Naive thymus-derived CD4-positive, alpha-beta T cell (primary cell): Measurements from ENCODE around the gene ELFN2. TPM values are rescaled to one million over a fixed set of nuclear protein-coding genes. Genes with fewer than 3 reads are reported as not detected.

Experiments
- ATAC-seq: fragments of 150-1000 bp; cut with Tn5 transposase; 2 replicates; pipeline ENCODE4 v1.10.0; 2021; ENCODE audit warnings: mild to moderate bottlenecking, moderate library complexity
- CTCF ChIA-PET: fragments of 350-600 bp; sonication (Branson Sonifier 250); formaldehyde crosslinking; loops from one replicate; lab custom pipeline; 2021; ENCODE audit warnings: antibody characterized with exemption; lab: Charles Lee
- POLR2A ChIA-PET: fragments of 350-600 bp; sonication (Branson Sonifier 250); formaldehyde crosslinking; loops from one replicate; lab custom pipeline; 2021; ENCODE audit warnings: antibody characterized with exemption, inconsistent platforms; lab: Charles Lee
- DNase-seq, 9 donors: peaks; one replicate each; pipeline versions ENCODE4 v3.0.0 to v3.0.0-alpha.2; 2020 to 2022; ENCODE audit warnings: mixed read lengths in 1 of 9
- H3K27ac ChIP-seq: one replicate; pipeline ENCODE4 v1.7.0; 2013; ENCODE audit warnings: mild to moderate bottlenecking, low read depth, low read length, moderate library complexity
- H3K27me3 ChIP-seq, 2 donors: one replicate each; pipeline ENCODE4 v1.7.0; 2013; ENCODE audit warnings: low read length in 2 of 2, mild to moderate bottlenecking in 2 of 2, moderate library complexity in 2 of 2; ENCODE audit not compliant: control insufficient read depth in 2 of 2, insufficient read depth in 2 of 2
- H3K36me3 ChIP-seq, 3 experiments: 1 replicate in 2 of 3; 2 replicates in 1 of 3; pipeline ENCODE4 v1.7.0; 2013; ENCODE audit warnings: low read length in 3 of 3, mild to moderate bottlenecking in 3 of 3, moderate library complexity in 1 of 3; ENCODE audit not compliant: insufficient read depth in 3 of 3, control insufficient read depth in 2 of 3
- H3K4me1 ChIP-seq, 2 donors: one replicate each; pipeline ENCODE4 v1.7.0; 2013; ENCODE audit warnings: low read length in 2 of 2, mild to moderate bottlenecking in 2 of 2, moderate library complexity in 1 of 2; ENCODE audit not compliant: control insufficient read depth in 2 of 2, insufficient read depth in 2 of 2
- H3K4me3 ChIP-seq: 2 replicates; pipeline ENCODE4 v1.7.0; 2013; ENCODE audit warnings: mild to moderate bottlenecking, low read length
- H3K9me3 ChIP-seq, 3 experiments: 1 replicate in 2 of 3; 2 replicates in 1 of 3; pipeline ENCODE4 v1.7.0; 2013; ENCODE audit warnings: low read length in 3 of 3; ENCODE audit not compliant: control insufficient read depth in 2 of 3
- H3K27ac Mint-ChIP-seq, 9 donors: one replicate each; pipeline ENCODE4 v1.8.0; 2020 to 2022; ENCODE audit warnings: mixed read lengths in 9 of 9, mild to moderate bottlenecking in 8 of 9, moderate library complexity in 5 of 9, inconsistent platforms in 2 of 9
- H3K27me3 Mint-ChIP-seq, 5 donors: one replicate each; pipeline ENCODE4 v1.8.0; 2021 to 2022; ENCODE audit warnings: mixed read lengths in 5 of 5, mild to moderate bottlenecking in 1 of 5
- H3K36me3 Mint-ChIP-seq, 5 donors: one replicate each; pipeline ENCODE4 v1.8.0; 2020 to 2022; ENCODE audit warnings: mixed read lengths in 5 of 5, mild to moderate bottlenecking in 3 of 5, inconsistent platforms in 1 of 5
- H3K4me1 Mint-ChIP-seq, 7 donors: one replicate each; pipeline ENCODE4 v1.8.0; 2020 to 2022; ENCODE audit warnings: mixed read lengths in 7 of 7, mild to moderate bottlenecking in 3 of 7, inconsistent platforms in 1 of 7
- H3K4me3 Mint-ChIP-seq, 10 donors: one replicate each; pipeline ENCODE4 v1.8.0; 2020 to 2022; ENCODE audit warnings: mild to moderate bottlenecking in 10 of 10, mixed read lengths in 10 of 10, moderate library complexity in 6 of 10, inconsistent platforms in 2 of 10
- H3K9me3 Mint-ChIP-seq, 11 donors: one replicate each; pipeline ENCODE4 v1.8.0; 2020 to 2022; ENCODE audit warnings: mixed read lengths in 11 of 11, mild to moderate bottlenecking in 4 of 11, inconsistent platforms in 1 of 11, moderate library complexity in 1 of 11
- intact Hi-C, 2 donors: fragments of 100-400 bp; cut with micrococcal nuclease; formaldehyde crosslinking; loops; one replicate each; pipeline ENCODE4 v1.15.1; 2023
- polyA plus RNA-seq, 2 donors: library from polyadenylated mRNA; unstranded; fragments of 300-500 nt; fragmentation: Illumina TruSeq; gene quantifications; one replicate each; pipeline ENCODE4 v1.2.3, GENCODE V29; 2021
- total RNA-seq, 6 experiments: library from RNA in 5 of 6; stranded (reverse) in 5 of 6; gene quantifications; 1 replicate in 5 of 6; 2 replicates in 1 of 6; pipeline ENCODE4 v1.2.3 and lab custom pipeline; 2021 to 2026

The ELFN2 gene
- total and polyA plus RNA-seq, 7 experiments from 2014 or later: 0.10 to 0.66 (median 0.57) TPM; not detected in 2

- Histone ChIP-seq H3K4me3 (no peak overlapping the region), H3K36me3 (peaks cover 0 to 16% (median 0%) of the 10 kb centered on the region in 3 experiments), H3K27me3 (no peaks in the 10 kb centered on the region), H3K9me3 (no peaks in the 10 kb centered on the region), H3K27ac (no peak overlapping the region), H3K4me1 (no peaks in the 10 kb centered on the region)
- H3K27ac Mint-ChIP-seq: no peak overlapping the region
- ATAC-seq: no peak
- H3K9me3 Mint-ChIP-seq: no peaks in the 10 kb centered on the region
- ChIA-PET POLR2A (interaction anchor here (0.6 to 1.7 kb wide), 4 partner anchors 143 to 276 kb away, joined by 3 to 5 read pairs (median 4); no protein-coding TSS in a partner anchor), CTCF (interaction anchor here (0.9 to 4.3 kb wide), 8 partner anchors 13 to 214 kb away, joined by 3 to 14 read pairs (median 4); partner anchors contain the start of gene CYTH4)
- H3K36me3 Mint-ChIP-seq: peaks cover 4 to 33% (median 5%) of the 10 kb centered on the region in 5 donors
- H3K4me3 Mint-ChIP-seq: no peak overlapping the region
- intact Hi-C loops: loop anchor here in 1 of 2 donors (5.0 kb wide), 1 partner anchor 292 kb away; no protein-coding TSS in a partner anchor
- no peak for DNase-seq
- H3K4me1 Mint-ChIP-seq: peaks cover 0 to 10% (median 6%) of the 10 kb centered on the region in 7 donors
- H3K27me3 Mint-ChIP-seq: no peaks in the 10 kb centered on the region
Measured at GRCh38 chr22:37459206-37459605, 31.9 kb upstream of the ELFN2 start.

DNA sequence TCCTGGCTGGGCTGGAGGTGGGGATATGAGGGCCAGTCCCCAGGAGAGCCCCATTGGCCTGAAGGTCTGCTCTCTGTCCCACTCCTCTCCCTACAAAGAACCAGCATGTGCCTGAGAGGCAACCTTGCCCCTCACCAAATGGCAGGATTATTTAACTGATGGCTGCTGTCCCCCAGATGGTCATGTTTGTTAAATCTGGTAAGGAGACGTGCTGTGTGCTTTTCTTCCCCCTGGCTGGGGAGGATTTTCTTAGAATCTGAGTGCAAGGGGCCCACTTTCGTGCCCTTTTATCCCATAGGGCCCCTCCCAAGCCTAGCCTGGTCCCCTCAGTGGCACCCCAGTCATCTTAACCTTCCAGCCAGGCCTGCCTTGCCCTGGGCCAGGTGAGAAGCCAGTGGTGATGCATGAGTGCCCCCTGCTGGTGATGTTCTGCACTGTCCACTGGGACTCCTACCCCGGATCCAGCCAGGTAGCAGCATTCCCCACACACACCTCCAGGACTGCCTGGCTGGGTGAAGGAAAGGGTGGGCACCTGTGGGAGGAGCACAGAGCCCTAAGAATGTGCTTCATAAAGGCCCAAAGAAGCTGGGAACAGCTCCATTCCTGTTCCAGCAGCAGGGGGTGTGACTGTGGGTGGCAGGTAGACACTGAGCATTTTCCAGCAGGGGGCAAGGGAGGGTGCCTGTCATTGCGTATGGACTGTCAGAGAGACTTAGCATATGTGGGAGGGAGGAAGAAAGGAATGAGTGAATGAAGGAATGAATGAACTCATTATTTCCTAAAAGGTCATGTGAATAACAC lies 30.0 kb upstream of the ELFN2 start:
- ChIA-PET POLR2A (interaction anchor here (1.7 kb wide), 1 partner anchor 190 kb away, joined by 5 read pairs; no protein-coding TSS in a partner anchor), CTCF (interaction anchor here (0.7 to 4.3 kb wide), 13 partner anchors 15 to 290 kb away, joined by 3 to 14 read pairs (median 3); partner anchors contain the start of gene CYTH4)
- Mint-ChIP-seq H3K9me3 (no peaks in the 10 kb centered on the region), H3K4me3 (no peak overlapping the region), H3K36me3 (peaks cover 4 to 28% (median 5%) of the 10 kb centered on the region in 5 donors), H3K27ac (peak overlapping the region in 1 of 9 donors; percentile 51), H3K4me1 (peaks cover 0 to 9% (median 5%) of the 10 kb centered on the region in 7 donors), H3K27me3 (no peaks in the 10 kb centered on the region)
- DNase-seq (peak; percentile 66 to 88 (median 77)), ATAC-seq (peak; percentile 96)
- no peak overlapping the region for H3K27ac ChIP-seq
- H3K4me1 ChIP-seq: no peaks in the 10 kb centered on the region
- H3K4me3 ChIP-seq: no peak overlapping the region
- H3K27me3 ChIP-seq: no peaks in the 10 kb centered on the region
- peaks cover 0 to 16% (median 0%) of the 10 kb centered on the region in 3 experiments for H3K36me3 ChIP-seq
- intact Hi-C loops: loop anchor here (1.0 to 5.0 kb wide), 4 partner anchors 41 to 290 kb away; no protein-coding TSS in a partner anchor
- H3K9me3 ChIP-seq: no peaks in the 10 kb centered on the region

- H3K4me1 ChIP-seq: no peaks in the 10 kb centered on the region
- H3K27ac ChIP-seq: no peak overlapping the region
- Mint-ChIP-seq H3K27me3 (no peaks in the 10 kb centered on the region), H3K4me3 (no peak overlapping the region), H3K36me3 (peaks cover 4 to 30% (median 5%) of the 10 kb centered on the region in 5 donors), H3K27ac (no peak overlapping the region), H3K4me1 (peaks cover 0 to 9% (median 2%) of the 10 kb centered on the region in 7 donors), H3K9me3 (no peaks in the 10 kb centered on the region)
- no peaks in the 10 kb centered on the region for H3K27me3 ChIP-seq
- peaks cover 0 to 16% (median 0%) of the 10 kb centered on the region in 3 experiments for H3K36me3 ChIP-seq
- no peaks in the 10 kb centered on the region for H3K9me3 ChIP-seq
- no peak for ATAC-seq
- intact Hi-C loops: loop anchor here in 1 of 2 donors (5.0 kb wide), 1 partner anchor 289 kb away; no protein-coding TSS in a partner anchor
- CTCF ChIA-PET: interaction anchor here (0.6 to 4.3 kb wide), 6 partner anchors 16 to 252 kb away, joined by 3 to 14 read pairs (median 4); no protein-coding TSS in a partner anchor
- H3K4me3 ChIP-seq: no peak overlapping the region
- DNase-seq: no peak
- POLR2A ChIA-PET: interaction anchor here (0.7 kb wide), 1 partner anchor 191 kb away, joined by 3 read pairs; no protein-coding TSS in a partner anchor
Measured at GRCh38 chr22:37456346-37456745, 29.1 kb upstream of the ELFN2 start.

DNA sequence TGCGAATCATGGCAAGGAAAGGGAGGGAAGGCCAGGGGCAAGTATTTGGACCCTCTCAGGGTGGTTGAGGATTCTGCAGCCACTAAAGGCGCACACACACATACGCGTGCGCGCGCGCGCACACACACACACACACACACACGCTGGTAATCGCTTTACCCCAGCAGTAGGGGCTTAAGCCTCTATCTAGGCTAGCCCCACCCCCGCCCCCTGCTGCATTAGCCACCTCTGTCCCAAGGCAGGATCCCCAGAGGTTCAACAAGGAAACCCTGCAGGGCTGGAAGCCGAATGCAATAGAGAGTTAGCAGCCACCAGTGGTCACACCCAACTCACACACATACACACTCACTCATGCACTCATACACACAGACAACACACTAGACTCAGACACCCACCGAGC lies 28.6 kb upstream of the ELFN2 start:
- no peak for ATAC-seq
- DNase-seq: no peak
- Histone ChIP-seq H3K4me3 (no peak overlapping the region), H3K9me3 (no peaks in the 10 kb centered on the region), H3K36me3 (peaks cover 0 to 16% (median 0%) of the 10 kb centered on the region in 3 experiments), H3K4me1 (no peaks in the 10 kb centered on the region), H3K27me3 (no peaks in the 10 kb centered on the region), H3K27ac (no peak overlapping the region)
- POLR2A ChIA-PET: interaction anchor here (0.7 kb wide), 1 partner anchor 191 kb away, joined by 3 read pairs; no protein-coding TSS in a partner anchor
- Mint-ChIP-seq H3K9me3 (no peaks in the 10 kb centered on the region), H3K4me3 (no peak overlapping the region), H3K4me1 (peaks cover 0 to 9% (median 3%) of the 10 kb centered on the region in 7 donors), H3K36me3 (peaks cover 4 to 34% (median 5%) of the 10 kb centered on the region in 5 donors), H3K27ac (no peak overlapping the region), H3K27me3 (no peaks in the 10 kb centered on the region)
- intact Hi-C loops: loop anchor here in 1 of 2 donors (5.0 kb wide), 1 partner anchor 289 kb away; no protein-coding TSS in a partner anchor
- CTCF ChIA-PET: interaction anchor here (0.6 to 4.3 kb wide), 7 partner anchors 17 to 252 kb away, joined by 3 to 14 read pairs (median 4); no protein-coding TSS in a partner anchor

GRCh38 chr22:37454857-37455686 lies 27.8 kb upstream of the ELFN2 start:
- DNase-seq: no peak
- no peak for ATAC-seq
- Histone ChIP-seq H3K27ac (no peak overlapping the region), H3K27me3 (no peaks in the 10 kb centered on the region), H3K36me3 (peaks cover 0 to 11% (median 0%) of the 10 kb centered on the region in 3 experiments), H3K4me3 (no peak overlapping the region), H3K4me1 (no peaks in the 10 kb centered on the region), H3K9me3 (no peaks in the 10 kb centered on the region)
- intact Hi-C loops: loop anchor here in 1 of 2 donors (5.0 kb wide), 1 partner anchor 288 kb away; no protein-coding TSS in a partner anchor
- Mint-ChIP-seq H3K27me3 (no peaks in the 10 kb centered on the region), H3K4me1 (peaks cover 6 to 16% (median 9%) of the 10 kb centered on the region in 7 donors), H3K4me3 (no peak overlapping the region), H3K27ac (no peak overlapping the region), H3K9me3 (no peaks in the 10 kb centered on the region), H3K36me3 (peaks cover 0 to 34% (median 2%) of the 10 kb centered on the region in 5 donors)
- ChIA-PET POLR2A (no interaction called here), CTCF (interaction anchor here (0.9 to 4.3 kb wide), 4 partner anchors 17 to 138 kb away, joined by 4 to 14 read pairs (median 6); no protein-coding TSS in a partner anchor)
